Measurements from ENCODE around the gene HS3ST2.

DNA sequence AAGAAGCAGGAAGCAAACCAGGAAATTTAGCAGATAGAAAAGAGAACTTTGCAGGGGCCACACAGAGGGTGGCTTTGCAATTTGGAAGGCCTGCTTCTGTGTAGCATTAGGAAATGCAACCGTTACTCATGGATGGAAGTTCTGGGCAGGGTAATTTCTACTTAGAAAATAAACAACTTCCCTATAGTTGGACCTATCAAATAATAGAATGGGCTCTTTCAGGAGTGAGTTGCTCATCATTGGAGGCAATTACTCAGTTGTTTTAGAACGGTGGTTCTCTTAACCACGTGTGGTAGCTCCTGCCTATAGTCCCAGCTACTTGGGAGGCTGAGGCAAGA, 25.8 kb upstream of the HS3ST2 start:
- TF ChIP-seq, protein P1, sequence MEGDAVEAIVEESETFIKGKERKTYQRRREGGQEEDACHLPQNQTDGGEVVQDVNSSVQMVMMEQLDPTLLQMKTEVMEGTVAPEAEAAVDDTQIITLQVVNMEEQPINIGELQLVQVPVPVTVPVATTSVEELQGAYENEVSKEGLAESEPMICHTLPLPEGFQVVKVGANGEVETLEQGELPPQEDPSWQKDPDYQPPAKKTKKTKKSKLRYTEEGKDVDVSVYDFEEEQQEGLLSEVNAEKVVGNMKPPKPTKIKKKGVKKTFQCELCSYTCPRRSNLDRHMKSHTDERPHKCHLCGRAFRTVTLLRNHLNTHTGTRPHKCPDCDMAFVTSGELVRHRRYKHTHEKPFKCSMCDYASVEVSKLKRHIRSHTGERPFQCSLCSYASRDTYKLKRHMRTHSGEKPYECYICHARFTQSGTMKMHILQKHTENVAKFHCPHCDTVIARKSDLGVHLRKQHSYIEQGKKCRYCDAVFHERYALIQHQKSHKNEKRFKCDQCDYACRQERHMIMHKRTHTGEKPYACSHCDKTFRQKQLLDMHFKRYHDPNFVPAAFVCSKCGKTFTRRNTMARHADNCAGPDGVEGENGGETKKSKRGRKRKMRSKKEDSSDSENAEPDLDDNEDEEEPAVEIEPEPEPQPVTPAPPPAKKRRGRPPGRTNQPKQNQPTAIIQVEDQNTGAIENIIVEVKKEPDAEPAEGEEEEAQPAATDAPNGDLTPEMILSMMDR (IDR thresholded peaks at IDR 0.05; ENCODE audit: poor library complexity): no peak
- TF ChIP-seq EZH2 (IDR thresholded peaks at IDR 0.05; ENCODE audit: borderline replicate concordance): no peak
- TF ChIP-seq EZH2phosphoT487 (IDR thresholded peaks at IDR 0.05; ENCODE audit: low read depth, severe bottlenecking, unreplicated experiment): no peak

All from hepatocyte (in vitro differentiated cells).